Measurements from ENCODE around the gene RPUSD2. TPM values are rescaled to one million over a fixed set of nuclear protein-coding genes. Genes with fewer than 3 reads are reported as not detected.

The RPUSD2 gene
- polyA plus RNA-seq, 3 donors, result 1.1 to 6.3 (median 4.3) TPM

- H3K9ac ChIP-seq (ENCODE audit: insufficient read depth, low read length, poor library complexity, severe bottlenecking), result no peak overlapping the region
- intact Hi-C loops (cut with micrococcal nuclease), result no loop called here
- H2AFZ ChIP-seq (ENCODE audit: insufficient read depth, low read depth, low read length, poor library complexity, severe bottlenecking), result no peak overlapping the region
- H3K27me3 Mint-ChIP-seq (ENCODE audit: low read depth in 3 of 3), result peaks cover 0 to 2% (median 1%) of the 10 kb centered on the region in 3 donors
- H3K79me2 ChIP-seq (ENCODE audit: insufficient read depth, low read length), result peaks cover 7% of the 10 kb centered on the region
- H3K27ac Mint-ChIP-seq, result no peak overlapping the region
- H4K20me1 ChIP-seq (ENCODE audit: insufficient read depth, low read length), result no peaks in the 10 kb centered on the region
- DNase-seq, result no peak
- no peak overlapping the region for H3K27ac ChIP-seq (ENCODE audit: low read depth in 1 of 2, low read length in 2 of 2)
- H3K36me3 Mint-ChIP-seq, result peaks cover 34 to 60% of the 10 kb centered on the region in 2 donors
- no peaks in the 10 kb centered on the region for H3K9me3 Mint-ChIP-seq
- no peaks in the 10 kb centered on the region for H3K9me3 ChIP-seq (replicated peaks in 1 of 2; ENCODE audit: control insufficient read depth in 1 of 2, insufficient read depth in 1 of 2, low read length in 2 of 2)
- no peak for TF ChIP-seq CTCF (IDR thresholded peaks at IDR 0.05)
- peaks cover 12% of the 10 kb centered on the region for H3K4me1 Mint-ChIP-seq
- H3K4me1 ChIP-seq (ENCODE audit: control insufficient read depth in 1 of 2, insufficient read depth in 2 of 2, low read length in 2 of 2), result peaks cover 8 to 12% of the 10 kb centered on the region in 2 donors
- no peak overlapping the region for H3K4me2 ChIP-seq (replicated peaks; ENCODE audit: extremely low read depth, low read length, poor library complexity, severe bottlenecking)
- H3K27me3 ChIP-seq (ENCODE audit: control insufficient read depth in 2 of 2, insufficient read depth in 2 of 2, low read length in 2 of 2), result no peaks in the 10 kb centered on the region
- H3K4me3 ChIP-seq (replicated peaks in 1 of 3; ENCODE audit: low read depth in 2 of 3, low read length in 3 of 3), result no peak overlapping the region
- no peak overlapping the region for H3K4me3 Mint-ChIP-seq
- peaks cover 21 to 55% of the 10 kb centered on the region in 2 donors for H3K36me3 ChIP-seq (replicated peaks in 1 of 2; ENCODE audit: control insufficient read depth in 1 of 2, insufficient read depth in 2 of 2, low read length in 2 of 2)
Measured at GRCh38 chr15:40618906-40619305, 49.8 kb downstream of the RPUSD2 start.

GRCh38 chr15:40623361-40623760, 54.3 kb downstream of the RPUSD2 start:
- Mint-ChIP-seq H3K4me1 (peaks cover 1% of the 10 kb centered on the region), H3K4me3 (no peak overlapping the region), H3K9me3 (no peaks in the 10 kb centered on the region), H3K27me3 (ENCODE audit: low read depth in 3 of 3) (peaks cover 0 to 2% (median 1%) of the 10 kb centered on the region in 3 donors), H3K27ac (no peak overlapping the region), H3K36me3 (peaks cover 50 to 70% of the 10 kb centered on the region in 2 donors)
- H3K4me1 ChIP-seq (ENCODE audit: control insufficient read depth in 1 of 2, insufficient read depth in 2 of 2, low read length in 2 of 2), result peaks cover 0 to 3% of the 10 kb centered on the region in 2 donors
- no peaks in the 10 kb centered on the region for H3K9me3 ChIP-seq (replicated peaks in 1 of 2; ENCODE audit: control insufficient read depth in 1 of 2, insufficient read depth in 1 of 2, low read length in 2 of 2)
- no peak overlapping the region for H3K4me3 ChIP-seq (replicated peaks in 1 of 3; ENCODE audit: low read depth in 2 of 3, low read length in 3 of 3)
- WGBS (ENCODE audit: insufficient coverage), result no CpG with 5 or more reads among the region's 2 CpGs
- H2AFZ ChIP-seq (ENCODE audit: insufficient read depth, low read depth, low read length, poor library complexity, severe bottlenecking), result no peak overlapping the region
- H3K4me2 ChIP-seq (replicated peaks; ENCODE audit: extremely low read depth, low read length, poor library complexity, severe bottlenecking), result no peak overlapping the region
- peaks cover 3% of the 10 kb centered on the region for H3K79me2 ChIP-seq (ENCODE audit: insufficient read depth, low read length)
- no peaks in the 10 kb centered on the region for H3K27me3 ChIP-seq (ENCODE audit: control insufficient read depth in 2 of 2, insufficient read depth in 2 of 2, low read length in 2 of 2)
- no peaks in the 10 kb centered on the region for H4K20me1 ChIP-seq (ENCODE audit: insufficient read depth, low read length)
- peaks cover 24 to 67% of the 10 kb centered on the region in 2 donors for H3K36me3 ChIP-seq (replicated peaks in 1 of 2; ENCODE audit: control insufficient read depth in 1 of 2, insufficient read depth in 2 of 2, low read length in 2 of 2)
- TF ChIP-seq CTCF (IDR thresholded peaks at IDR 0.05), result no peak
- no peak for DNase-seq
- no peak overlapping the region for H3K27ac ChIP-seq (ENCODE audit: low read depth in 1 of 2, low read length in 2 of 2)
- H3K9ac ChIP-seq (ENCODE audit: insufficient read depth, low read length, poor library complexity, severe bottlenecking), result no peak overlapping the region
- intact Hi-C loops (cut with micrococcal nuclease), result no loop called here

Small RNA genes lying within 50 kb of the gene (small RNA-seq; reads per million reads assigned to genes)
- gene RF00017 (ENCODE audit: insufficient read length, low read depth) (not detected), gene RN7SL376P (ENCODE audit: insufficient read length, low read depth) (not detected), gene RNU6-516P (ENCODE audit: insufficient read length, low read depth) (not detected)

Other genes starting within 250 kb of the RPUSD2 start
- 10 to 100 TPM in 1 of 3 donors, 1 to 10 TPM in 2; 5.1 to 19.6 (median 8.3) TPM for gene INAFM2, start 245.6 kb upstream of the RPUSD2 start, polyA plus RNA-seq
- gene CCDC9B, start 228.4 kb upstream of the RPUSD2 start, polyA plus RNA-seq, result 1 to 10 TPM in 1 of 3 donors, under 1 TPM in 2; 0.13 to 2.2 (median 0.39) TPM
- not detected for gene PHGR1, start 218.3 kb upstream of the RPUSD2 start, polyA plus RNA-seq
- under 1 TPM in 2 of 3 donors, not detected in 1; 0.01 TPM for gene DISP2, start 211.1 kb upstream of the RPUSD2 start, polyA plus RNA-seq
- 1 to 10 TPM; 5.4 to 10.0 (median 7.9) TPM for gene KNSTRN, start 186.6 kb upstream of the RPUSD2 start, polyA plus RNA-seq
- 10 to 100 TPM; 28.6 to 46.3 (median 31.3) TPM for gene IVD, start 163.5 kb upstream of the RPUSD2 start, polyA plus RNA-seq
- 1 to 10 TPM in 1 of 3 donors, under 1 TPM in 2; 0.67 to 8.9 (median 0.79) TPM for gene BAHD1, start 128.3 kb upstream of the RPUSD2 start, polyA plus RNA-seq
- 1 to 10 TPM in 2 of 3 donors, under 1 TPM in 1; 0.85 to 5.2 (median 1.2) TPM for gene CHST14, start 98.3 kb upstream of the RPUSD2 start, polyA plus RNA-seq
- 10 to 100 TPM in 2 of 3 donors, 1 to 10 TPM in 1; 7.5 to 37.3 (median 30.8) TPM for gene CCDC32, start 4.3 kb upstream of the RPUSD2 start, polyA plus RNA-seq
- under 1 TPM; 0.13 to 0.38 (median 0.16) TPM for gene KNL1, start 24.9 kb downstream of the RPUSD2 start, polyA plus RNA-seq
- under 1 TPM in 2 of 3 donors, not detected in 1; 0.28 to 0.61 TPM for gene RAD51, start 125.9 kb downstream of the RPUSD2 start, polyA plus RNA-seq
- 10 to 100 TPM in 2 of 3 donors, 1 to 10 TPM in 1; 9.8 to 13.5 (median 13.2) TPM for gene RMDN3, start 186.0 kb downstream of the RPUSD2 start, polyA plus RNA-seq
- 10 to 100 TPM; 19.1 to 46.7 (median 45.9) TPM for gene GCHFR, start 194.8 kb downstream of the RPUSD2 start, polyA plus RNA-seq
- gene C15orf62, start 200.7 kb downstream of the RPUSD2 start, polyA plus RNA-seq, result under 1 TPM in 2 of 3 donors, not detected in 1; 0.23 to 0.25 TPM
- 10 to 100 TPM in 2 of 3 donors, 1 to 10 TPM in 1; 8.2 to 62.9 (median 10.3) TPM for gene ZFYVE19, start 237.8 kb downstream of the RPUSD2 start, polyA plus RNA-seq
- gene DNAJC17, start 238.2 kb downstream of the RPUSD2 start, polyA plus RNA-seq, result 10 to 100 TPM; 15.7 to 31.6 (median 21.5) TPM